KOPT-K1 (cell line): ENCODE data around the gene ERFE.

ENCODE experiments used
- H3K27ac ChIP-seq: fragments of 200-600 bp; sonication (generic); 2 replicates; pipeline ENCODE4 v1.5.1; 2016; ENCODE audit warnings: antibody characterized with exemption, mild to moderate bottlenecking, low read depth, low read length; ENCODE audit not compliant: poor library complexity, severe bottlenecking
- H3K36me3 ChIP-seq: fragments of 200-600 bp; sonication (generic); 2 replicates; pipeline ENCODE4 v1.5.1; 2017; ENCODE audit warnings: antibody characterized with exemption, mild to moderate bottlenecking, low read length, moderate library complexity; ENCODE audit not compliant: insufficient read depth
- H3K9me3 ChIP-seq: fragments of 200-600 bp; sonication (generic); 2 replicates; pipeline ENCODE4 v1.5.1; 2017; ENCODE audit warnings: antibody characterized with exemption, low read length, mild to moderate bottlenecking; ENCODE audit not compliant: insufficient read depth, poor library complexity, severe bottlenecking

ERFE gene

DNA sequence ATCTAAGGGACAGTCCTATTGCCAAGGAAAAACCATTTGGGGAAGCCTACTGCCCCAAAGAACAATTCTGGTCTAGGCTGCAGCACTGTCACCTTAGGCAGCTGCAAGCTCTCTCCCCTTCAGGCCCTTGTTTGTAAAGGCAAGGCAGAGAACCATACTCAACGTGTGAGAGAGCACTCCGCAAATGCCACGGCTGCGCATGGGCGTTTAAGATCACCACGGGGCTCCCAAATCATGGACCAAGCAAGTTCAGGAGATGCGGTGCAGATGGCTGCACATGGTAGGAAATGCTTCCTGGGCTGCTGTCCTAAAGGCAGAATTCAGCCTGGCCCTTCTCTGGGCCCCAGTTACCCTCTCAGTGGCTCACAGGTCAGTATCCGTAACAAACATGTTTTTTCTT, 15.5 kb downstream of the ERFE start:
- Histone ChIP-seq H3K27ac (no peak overlapping the region), H3K9me3 (no peaks in the 10 kb centered on the region), H3K36me3 (peaks cover 99% of the 10 kb centered on the region)

DNA sequence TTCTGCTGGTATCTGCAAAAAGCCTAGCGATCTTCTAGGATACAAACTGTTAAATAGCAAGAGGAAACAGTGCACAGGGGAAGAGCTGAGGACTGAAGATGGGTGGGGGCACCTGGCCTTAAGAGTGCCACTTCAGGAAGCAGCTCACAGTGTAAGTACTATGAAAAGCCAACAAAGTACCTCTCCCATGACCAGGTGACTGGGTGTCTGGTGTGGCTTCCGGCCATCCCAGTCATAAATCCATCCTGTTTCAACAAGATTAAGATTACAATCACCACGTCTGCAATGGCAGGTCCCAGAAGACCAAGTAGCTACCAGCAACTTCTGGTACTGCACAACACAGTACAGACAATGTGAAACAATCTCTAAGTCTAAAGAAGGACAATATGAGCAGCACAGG, 15.9 kb downstream of the ERFE start:
- peaks cover 99% of the 10 kb centered on the region for H3K36me3 ChIP-seq

DNA sequence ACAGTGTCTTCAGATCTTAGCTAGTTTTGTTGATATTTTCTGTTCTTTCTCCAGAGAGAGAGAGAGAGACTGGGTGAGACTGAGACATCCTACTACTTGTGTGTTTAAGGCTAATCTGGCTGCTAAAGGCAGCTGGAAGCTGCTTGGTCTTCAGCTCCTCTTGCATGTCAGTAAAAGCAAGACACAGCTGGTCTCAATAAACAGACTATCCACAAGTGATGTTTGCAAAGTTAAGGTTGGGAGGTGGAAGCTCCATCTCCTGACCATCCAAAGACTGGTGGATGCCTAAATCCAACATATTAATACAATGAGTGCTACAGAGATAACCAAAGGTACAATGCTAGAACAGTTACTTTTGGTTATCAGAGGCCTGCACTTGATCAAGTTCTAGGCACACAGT, 17.8 kb downstream of the ERFE start:
- peaks cover 99% of the 10 kb centered on the region for H3K36me3 ChIP-seq
- no peak overlapping the region for H3K27ac ChIP-seq
- no peaks in the 10 kb centered on the region for H3K9me3 ChIP-seq

More for the DNA sequence above, 15.9 kb downstream of the ERFE start:
- no peak overlapping the region for H3K27ac ChIP-seq
- no peaks in the 10 kb centered on the region for H3K9me3 ChIP-seq

DNA sequence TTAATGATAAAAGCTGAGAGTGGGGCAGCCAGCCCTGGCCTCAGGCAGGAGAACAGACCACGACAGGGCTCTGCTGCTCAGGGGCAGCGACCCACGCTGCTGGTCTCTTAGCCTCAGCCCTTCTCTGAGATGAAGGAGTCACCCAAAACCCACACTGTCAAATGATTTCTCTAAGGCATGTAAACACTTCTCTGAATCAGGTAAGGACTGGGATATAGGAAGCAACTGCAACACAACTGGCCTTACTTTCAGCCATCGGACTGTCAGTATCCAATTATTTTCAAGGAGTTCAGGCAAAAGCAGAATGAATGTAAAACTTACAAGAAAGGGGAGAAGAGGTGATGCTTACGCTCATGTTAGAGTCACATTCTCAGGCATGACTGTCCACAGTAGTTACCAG, 21.8 kb downstream of the ERFE start:
- Histone ChIP-seq H3K36me3 (peaks cover 99% of the 10 kb centered on the region), H3K9me3 (no peaks in the 10 kb centered on the region), H3K27ac (no peak overlapping the region)

DNA sequence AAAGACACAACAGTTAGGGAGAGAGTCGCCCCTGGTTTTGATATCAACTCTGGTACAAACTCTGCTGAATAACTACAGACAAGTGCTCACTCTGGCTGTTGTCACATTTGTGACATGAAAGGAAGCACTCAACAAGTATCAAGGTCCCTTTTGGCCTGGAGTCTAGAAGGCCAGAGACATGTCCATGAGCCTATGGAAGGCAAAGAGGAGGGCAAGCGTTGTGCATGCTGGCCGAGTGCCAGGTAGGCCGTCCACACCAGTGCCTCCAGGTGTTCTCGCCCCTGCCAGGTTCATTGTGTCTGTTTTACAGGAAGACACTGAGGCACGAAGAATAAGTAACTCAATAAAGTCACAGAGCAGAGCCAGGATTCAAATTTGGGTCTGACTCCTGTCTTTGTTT, 23.6 kb downstream of the ERFE start:
- peaks cover 100% of the 10 kb centered on the region for H3K36me3 ChIP-seq
- H3K27ac ChIP-seq = no peak overlapping the region
- H3K9me3 ChIP-seq = no peaks in the 10 kb centered on the region

DNA sequence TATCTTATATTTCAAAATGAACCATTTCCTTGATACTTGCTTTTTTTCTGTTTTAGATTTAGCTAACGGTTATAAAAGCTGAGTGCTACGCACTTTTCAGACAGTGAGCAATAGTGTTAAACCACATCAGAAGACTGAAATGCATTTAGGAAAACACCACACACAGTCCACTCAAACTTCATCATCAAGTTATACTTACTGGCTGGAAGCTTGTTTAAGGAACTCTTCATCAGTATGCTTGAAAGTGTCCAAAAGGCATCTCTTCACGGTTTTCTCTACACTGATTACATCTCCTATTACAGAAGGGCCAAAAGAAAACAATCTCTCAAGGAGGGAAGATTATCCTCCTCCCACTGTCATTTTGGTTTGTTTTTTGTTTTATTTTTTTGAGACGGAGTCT, 25.1 kb downstream of the ERFE start:
- peaks cover 100% of the 10 kb centered on the region for H3K36me3 ChIP-seq

DNA sequence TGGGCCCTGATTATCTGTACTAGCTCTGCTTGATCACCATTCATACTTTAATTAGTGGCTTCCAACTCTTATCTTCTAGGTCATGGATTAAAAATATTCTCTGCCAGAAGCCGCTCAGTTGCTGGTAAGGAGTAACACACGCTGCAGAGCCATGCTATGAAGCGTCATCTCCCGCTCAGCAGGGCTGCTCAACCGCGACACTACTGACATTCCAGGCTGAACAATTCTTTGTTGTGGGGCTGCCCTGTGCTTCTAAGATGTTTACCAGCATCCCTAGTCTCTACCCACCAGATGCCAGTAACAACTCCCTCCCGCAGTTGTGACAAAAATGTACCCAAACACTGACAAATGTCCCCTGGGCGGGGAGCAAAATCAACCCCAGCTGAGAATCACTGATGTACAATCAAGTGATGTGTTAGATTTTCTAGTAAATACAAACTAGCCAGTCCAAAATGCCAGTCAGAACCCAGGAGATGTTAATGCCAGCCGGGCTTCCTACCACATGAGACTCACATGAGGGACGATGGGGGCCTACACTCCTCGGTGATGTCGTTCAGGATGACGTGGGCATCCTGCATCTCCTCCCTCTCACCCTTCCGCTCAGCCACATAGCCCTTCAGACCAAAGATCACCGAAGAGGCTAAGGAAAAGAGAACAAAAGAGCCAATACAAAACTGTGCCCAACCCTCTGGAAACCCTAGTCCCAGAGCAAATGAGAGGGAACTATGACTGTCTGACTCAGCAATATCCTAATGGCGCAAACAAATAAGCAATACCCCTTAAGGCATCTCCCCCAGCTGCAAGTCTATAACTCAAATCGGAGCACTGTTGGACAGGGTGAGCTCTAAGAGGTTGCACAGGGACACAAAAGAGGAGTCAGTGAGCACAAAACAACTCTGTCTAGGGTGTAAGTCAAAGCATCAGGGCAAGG, 29.1 kb downstream of the ERFE start:
- H3K9me3 ChIP-seq = no peaks in the 10 kb centered on the region
- no peak overlapping the region for H3K27ac ChIP-seq
- H3K36me3 ChIP-seq = peaks cover 99% of the 10 kb centered on the region

More for the DNA sequence above, 25.1 kb downstream of the ERFE start:
- Histone ChIP-seq H3K9me3 (no peaks in the 10 kb centered on the region), H3K27ac (no peak overlapping the region)

DNA sequence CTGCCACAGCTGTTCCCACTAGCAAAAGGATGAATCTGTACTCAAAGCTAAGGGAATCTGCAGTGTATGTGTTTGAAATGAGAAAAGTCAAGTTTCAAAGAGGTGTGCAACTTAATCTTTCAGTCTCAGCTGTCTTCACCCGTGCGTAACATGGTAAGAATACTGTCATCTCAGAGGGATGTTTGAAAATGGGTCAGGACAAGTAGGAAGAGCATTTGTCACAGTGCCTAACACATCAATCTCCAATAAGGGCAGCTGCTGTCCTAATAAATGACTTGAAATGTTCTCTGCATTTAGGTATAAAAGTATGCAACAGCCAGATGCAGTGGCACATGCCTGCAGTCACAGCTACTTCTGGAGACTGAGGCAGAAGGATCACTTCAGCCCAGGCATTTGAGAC, 31.7 kb downstream of the ERFE start:
- Histone ChIP-seq H3K9me3 (no peaks in the 10 kb centered on the region), H3K27ac (no peak overlapping the region), H3K36me3 (peaks cover 94% of the 10 kb centered on the region)

DNA sequence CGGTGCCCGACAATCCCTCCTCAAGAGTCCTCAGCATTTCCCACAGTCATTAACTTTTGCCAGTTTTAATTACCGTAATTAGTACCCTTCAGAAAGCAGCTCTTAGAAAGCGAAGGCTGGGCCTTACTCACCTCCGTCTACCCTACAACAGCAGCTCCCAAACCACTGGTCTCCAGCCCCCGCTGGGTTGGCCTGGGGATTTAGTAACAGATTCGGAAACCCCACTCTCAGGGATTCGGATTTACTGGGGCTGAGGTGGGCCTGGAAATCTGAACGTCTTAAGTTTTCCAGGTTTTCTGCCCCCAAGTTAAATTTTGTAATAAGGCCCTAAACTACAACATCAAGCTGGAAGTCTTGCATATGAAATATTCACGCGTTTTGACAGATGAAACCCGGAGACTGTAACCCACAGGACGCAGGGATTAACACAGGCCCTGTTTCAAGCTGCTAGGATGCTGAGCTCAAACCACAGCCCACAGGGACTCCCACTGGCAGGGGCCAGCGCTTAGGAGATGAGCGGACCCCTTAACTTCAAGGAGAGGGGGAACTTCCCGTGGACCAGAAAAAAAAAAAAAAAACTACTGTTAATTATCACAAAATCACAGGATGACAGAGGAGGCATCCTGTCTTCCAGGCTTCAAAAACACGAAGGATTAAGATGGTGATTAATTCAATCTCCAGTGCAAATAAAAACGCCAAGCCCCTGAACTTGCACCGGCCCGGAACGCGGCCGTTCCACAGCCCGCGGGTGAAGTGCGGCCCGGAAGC, 43.7 kb downstream of the ERFE start:
- Histone ChIP-seq H3K36me3 (peaks cover 6% of the 10 kb centered on the region), H3K9me3 (no peaks in the 10 kb centered on the region), H3K27ac (peak overlapping the region; percentile 86)

DNA sequence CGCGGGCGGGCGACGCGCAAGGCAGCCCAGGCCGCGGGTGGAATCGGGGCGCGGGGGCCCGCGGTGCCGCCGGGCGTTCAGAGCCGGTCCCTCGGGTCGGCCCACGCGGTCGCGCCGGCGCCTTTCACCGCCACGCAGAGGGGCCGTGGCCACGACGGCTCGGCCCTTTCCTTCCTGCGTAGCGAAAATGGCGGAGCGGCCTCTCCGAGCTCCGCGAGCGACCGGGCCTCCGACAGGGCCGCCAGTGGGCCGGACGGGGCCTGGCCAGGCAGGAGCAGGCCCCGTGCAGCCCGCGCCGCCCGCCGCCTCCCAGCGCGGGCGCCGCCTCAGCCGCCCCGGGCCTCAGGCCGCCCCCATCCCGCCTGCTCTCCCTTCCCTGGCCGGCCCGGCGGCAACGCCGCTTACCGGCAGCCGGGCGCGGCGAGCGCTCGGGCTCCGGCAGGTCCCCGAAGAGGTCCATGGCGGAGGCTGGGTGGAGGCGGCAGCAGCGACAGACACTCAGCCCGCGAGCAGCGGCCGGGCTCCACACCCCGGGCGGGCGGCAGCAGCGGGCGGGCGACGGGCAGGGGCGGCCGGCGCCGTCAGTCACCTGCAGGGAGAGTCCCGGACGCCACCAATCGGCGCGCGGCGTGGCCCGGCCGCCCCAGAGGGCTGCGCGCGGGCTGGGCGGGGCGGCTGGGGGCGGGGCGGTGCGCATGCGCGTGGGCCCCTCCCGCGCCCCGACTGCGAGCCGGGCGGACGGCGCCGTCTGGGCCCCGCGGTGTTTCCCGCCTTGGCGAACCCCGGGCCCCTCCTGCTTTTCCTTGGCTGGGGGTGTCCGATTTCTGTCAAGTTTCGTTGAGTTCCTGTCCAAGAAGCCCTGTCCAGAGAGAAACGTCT, 44.6 kb downstream of the ERFE start, which contains the start of gene ILKAP:
ILKAP (minus strand) TSS at position 602 of the 879 bp plus-strand sequence; CDS start at position 460, 142 bp downstream.
- Histone ChIP-seq H3K9me3 (no peaks in the 10 kb centered on the region), H3K27ac (peak within 1 kb of the TSS; percentile 86), H3K36me3 (peaks cover 6% of the 10 kb centered on the region)

DNA sequence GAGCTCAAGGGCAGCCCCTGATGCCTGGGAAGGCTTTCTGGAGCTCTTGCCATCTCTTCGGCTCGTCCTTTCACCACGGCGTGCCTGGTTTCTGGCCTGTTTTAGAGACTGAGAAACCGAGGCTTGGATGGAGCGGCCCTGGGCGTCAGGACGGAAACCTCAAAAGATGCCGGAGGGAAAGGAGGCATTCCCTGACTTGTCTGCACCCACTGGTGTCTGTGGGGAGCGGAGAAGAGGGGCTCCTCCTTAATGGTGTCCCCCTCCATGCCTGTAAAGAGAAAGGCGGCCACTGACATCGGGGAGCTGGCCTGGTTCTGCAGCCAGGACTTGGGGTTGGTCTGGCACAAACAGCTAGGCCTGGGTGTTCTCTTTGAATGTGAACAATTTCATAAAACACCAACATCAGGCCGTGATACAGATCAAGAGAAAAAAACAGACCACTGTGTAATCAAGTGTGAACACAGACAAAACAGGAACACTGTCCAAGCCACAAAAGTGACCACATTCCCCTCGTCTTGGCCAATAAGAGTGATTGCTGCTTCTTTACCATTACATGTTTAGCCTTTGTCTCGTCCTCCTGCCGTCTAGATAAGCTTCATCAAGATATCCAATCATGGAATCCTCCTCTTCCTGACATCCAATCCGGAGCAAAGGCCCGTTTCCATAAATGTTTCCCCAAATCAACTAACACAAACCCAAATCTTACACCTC, 45.4 kb downstream of the ERFE start:
- Histone ChIP-seq H3K36me3 (peaks cover 6% of the 10 kb centered on the region), H3K9me3 (no peaks in the 10 kb centered on the region), H3K27ac (peak overlapping the region; percentile 86)

DNA sequence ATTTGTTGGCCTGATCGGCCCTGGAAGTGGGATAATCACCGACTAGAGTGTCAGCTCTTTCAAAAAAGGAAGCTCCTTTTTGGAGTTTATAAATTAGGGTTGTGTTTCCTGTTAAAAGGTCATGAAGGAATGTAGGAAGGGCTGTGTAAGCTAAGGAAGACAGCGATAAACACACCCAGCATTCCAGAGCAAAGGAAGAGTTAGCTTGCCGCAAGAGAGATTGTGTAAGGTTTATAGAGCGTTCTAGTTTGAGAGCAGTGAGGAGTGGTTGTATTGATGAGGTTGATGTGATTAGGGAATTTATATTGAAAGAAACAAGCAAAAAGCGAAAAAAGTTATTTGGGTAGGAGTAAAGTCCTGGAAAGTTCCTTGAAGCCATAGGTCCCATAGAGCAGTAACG, 48.2 kb downstream of the ERFE start:
- Histone ChIP-seq H3K9me3 (no peaks in the 10 kb centered on the region), H3K27ac (no peak overlapping the region), H3K36me3 (no peaks in the 10 kb centered on the region)

DNA sequence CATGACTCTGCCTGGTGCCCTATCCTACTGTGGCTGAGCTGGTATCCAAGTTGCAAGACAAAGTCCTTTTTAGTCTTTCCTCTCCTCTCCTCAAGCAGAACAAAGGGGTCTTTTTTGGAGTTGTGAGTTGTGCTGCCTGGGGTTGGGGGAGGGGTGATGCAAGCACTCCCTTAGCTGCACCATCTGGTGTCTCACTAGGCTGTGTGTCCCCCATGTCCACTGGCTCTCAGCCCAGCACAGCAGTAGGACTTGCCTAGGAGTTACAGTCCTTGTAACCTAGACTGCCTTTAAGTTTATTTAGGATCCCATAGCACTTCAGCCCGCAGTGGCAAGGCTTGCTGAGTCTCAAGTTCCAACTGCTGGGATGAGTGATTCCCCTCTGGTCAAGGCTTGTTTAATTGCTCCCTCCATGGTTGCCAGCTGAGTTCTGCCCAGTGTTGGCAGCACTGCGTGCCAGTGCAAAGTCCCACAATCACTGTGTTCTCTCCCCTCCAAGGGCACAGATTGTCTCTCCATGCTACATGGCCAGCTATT, 57.9 kb downstream of the ERFE start:
- H3K27ac ChIP-seq = no peak overlapping the region
- H3K36me3 ChIP-seq = no peaks in the 10 kb centered on the region
- H3K9me3 ChIP-seq = no peaks in the 10 kb centered on the region
